Mesenchymal stem cell (in vitro differentiated cells and primary cell): Measurements from ENCODE around the gene ZNF521.

Experiments used
- DNase-seq: peaks from one replicate; pipeline ENCODE4 v3.0.0-alpha.2; 2013
- H2AFZ ChIP-seq: one replicate; pipeline ENCODE4 v1.6.1; 2013; ENCODE audit warnings: low read depth, mild to moderate bottlenecking, control low read depth, inconsistent platforms, low read length, moderate library complexity
- H2AK5ac ChIP-seq: 2 replicates; pipeline ENCODE4 v1.6.1; 2013; ENCODE audit warnings: low read length, moderate library complexity, mild to moderate bottlenecking, inconsistent platforms; ENCODE audit not compliant: severe bottlenecking
- H2BK120ac ChIP-seq: one replicate; pipeline ENCODE4 v1.6.1; 2013; ENCODE audit warnings: low read depth, mild to moderate bottlenecking, inconsistent platforms, low read length, moderate library complexity
- H2BK12ac ChIP-seq, 2 experiments: one replicate each; pipeline ENCODE4 v1.6.1; 2013; ENCODE audit warnings: inconsistent platforms in 2 of 2, low read length in 2 of 2, mild to moderate bottlenecking in 2 of 2, moderate library complexity in 2 of 2, control low read depth in 1 of 2
- H2BK15ac ChIP-seq: one replicate; pipeline ENCODE4 v1.6.1; 2013; ENCODE audit warnings: mild to moderate bottlenecking, low read depth, inconsistent platforms; ENCODE audit not compliant: poor library complexity, severe bottlenecking
- H2BK5ac ChIP-seq: 2 replicates; pipeline ENCODE4 v1.6.1; 2013; ENCODE audit warnings: low read depth, mild to moderate bottlenecking, low read length, control low read depth, inconsistent platforms; ENCODE audit not compliant: poor library complexity, severe bottlenecking
- H3K14ac ChIP-seq, 2 experiments: one replicate each; pipeline ENCODE4 v1.6.1; 2013; ENCODE audit warnings: inconsistent platforms in 2 of 2, low read length in 2 of 2, control low read depth in 1 of 2, mild to moderate bottlenecking in 1 of 2, moderate library complexity in 1 of 2
- H3K18ac ChIP-seq, 2 experiments: one replicate each; pipeline ENCODE4 v1.6.1; 2013; ENCODE audit warnings: inconsistent platforms in 2 of 2, low read length in 2 of 2, control low read depth in 1 of 2, low read depth in 1 of 2, mild to moderate bottlenecking in 1 of 2
- H3K23ac ChIP-seq, 2 experiments: one replicate each; pipeline ENCODE4 v1.6.1; 2013; ENCODE audit warnings: inconsistent platforms in 2 of 2, low read length in 2 of 2, mild to moderate bottlenecking in 2 of 2, moderate library complexity in 2 of 2, control low read depth in 1 of 2
- H3K27ac ChIP-seq: 2 replicates; pipeline ENCODE4 v1.5.1; 2013; ENCODE audit warnings: mild to moderate bottlenecking, moderate library complexity, low read length, control low read depth, inconsistent platforms; ENCODE audit not compliant: poor library complexity, severe bottlenecking
- H3K27me3 ChIP-seq, 2 experiments: 2 replicates each; pipeline versions ENCODE4 v1.6.1 to v1.7.0; 2013; ENCODE audit warnings: low read length in 2 of 2, mild to moderate bottlenecking in 2 of 2, moderate library complexity in 2 of 2, control low read depth in 1 of 2, inconsistent platforms in 1 of 2; ENCODE audit not compliant: control insufficient read depth in 1 of 2, insufficient read depth in 1 of 2
- H3K36me3 ChIP-seq, 2 experiments: 2 replicates each; pipeline versions ENCODE4 v1.6.1 to v1.7.0; 2013; ENCODE audit warnings: low read length in 2 of 2, control low read depth in 1 of 2, inconsistent platforms in 1 of 2, low read depth in 1 of 2, mild to moderate bottlenecking in 1 of 2; ENCODE audit not compliant: insufficient read depth in 2 of 2, control insufficient read depth in 1 of 2
- H3K4ac ChIP-seq, 2 experiments: one replicate each; pipeline ENCODE4 v1.6.1; 2013; ENCODE audit warnings: inconsistent platforms in 2 of 2, low read length in 2 of 2, mild to moderate bottlenecking in 2 of 2, moderate library complexity in 2 of 2, control low read depth in 1 of 2, low read depth in 1 of 2
- H3K4me1 ChIP-seq: 2 replicates; pipeline ENCODE4 v1.6.1; 2013; ENCODE audit warnings: low read depth, low read length, control low read depth; ENCODE audit not compliant: control insufficient read depth, insufficient read depth
- H3K4me2 ChIP-seq: 2 replicates; pipeline ENCODE4 v1.6.1; 2013; ENCODE audit warnings: low read length, mild to moderate bottlenecking, inconsistent platforms; ENCODE audit not compliant: poor library complexity, severe bottlenecking
- H3K4me3 ChIP-seq, 2 experiments: 2 replicates each; pipeline versions ENCODE4 v1.5.1 to v1.7.0; 2013; ENCODE audit warnings: low read length in 2 of 2, mild to moderate bottlenecking in 2 of 2, control low read depth in 1 of 2, low read depth in 1 of 2; ENCODE audit not compliant: insufficient read depth in 1 of 2
- H3K79me1 ChIP-seq: replicated peaks from 2 replicates; pipeline ENCODE4 v1.6.1; 2013; ENCODE audit warnings: mild to moderate bottlenecking, control low read depth, low read length, inconsistent platforms; ENCODE audit not compliant: poor library complexity, severe bottlenecking
- H3K9ac ChIP-seq: 2 replicates; pipeline ENCODE4 v1.7.0; 2013; ENCODE audit warnings: mild to moderate bottlenecking, low read length, moderate library complexity
- H3K9me3 ChIP-seq: 2 replicates; pipeline ENCODE4 v1.7.0; 2013; ENCODE audit warnings: mild to moderate bottlenecking, low read length; ENCODE audit not compliant: control insufficient read depth
- H4K8ac ChIP-seq: one replicate; pipeline ENCODE4 v1.6.1; 2013; ENCODE audit warnings: inconsistent platforms, mild to moderate bottlenecking, low read length, moderate library complexity
- H4K91ac ChIP-seq: one replicate; pipeline ENCODE4 v1.6.1; 2013; ENCODE audit warnings: mild to moderate bottlenecking, low read length, inconsistent platforms
- WGBS: methylation state at CpG from one replicate; pipeline ENCODE4 v1.1.7; 2013; ENCODE audit warnings: mixed read lengths; 5-methylcytosine and 5-hydroxymethylcytosine counted together

Gene ZNF521

DNA sequence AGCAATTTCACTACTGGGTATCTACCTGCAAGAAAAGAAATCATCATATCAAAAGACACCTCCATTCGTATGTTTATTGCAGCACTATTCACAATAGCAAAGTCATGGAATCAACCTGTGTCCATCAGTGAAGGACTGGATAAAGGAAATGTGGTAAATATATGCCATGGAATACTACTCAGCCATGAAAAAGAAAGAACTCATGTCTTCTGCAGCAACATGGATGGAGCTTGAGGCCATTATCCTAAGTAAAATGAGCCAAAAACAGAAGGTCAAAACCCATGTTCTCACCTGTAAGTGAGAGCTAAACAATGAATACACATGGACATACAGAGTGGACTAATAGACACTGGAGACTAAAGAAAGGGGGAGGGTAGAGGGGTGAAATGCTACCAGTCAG, 322.2 kb downstream of the ZNF521 start:
- Histone ChIP-seq H3K4ac (no peak overlapping the region), H3K9ac (no peak overlapping the region), H4K8ac (no peak overlapping the region), H3K27ac (no peak overlapping the region), H3K36me3 (no peaks in the 10 kb centered on the region), H2AK5ac (no peak overlapping the region), H3K4me1 (no peaks in the 10 kb centered on the region), H2BK15ac (no peak overlapping the region), H2BK120ac (no peak overlapping the region), H3K79me1 (no peaks in the 10 kb centered on the region), H3K4me2 (no peak overlapping the region), H3K9me3 (peaks cover 5% of the 10 kb centered on the region), H3K14ac (no peak overlapping the region), H2BK5ac (no peak overlapping the region), H3K18ac (no peak overlapping the region), H3K27me3 (peaks cover 0 to 3% of the 10 kb centered on the region in 2 experiments), H3K23ac (no peak overlapping the region), H2BK12ac (no peak overlapping the region), H4K91ac (no peak overlapping the region), H3K4me3 (no peak overlapping the region), H2AFZ (no peak overlapping the region)
- no peak for DNase-seq
- WGBS: no CpG with 5 or more reads among the region's 1 CpG

- no peaks in the 10 kb centered on the region for H3K79me1 ChIP-seq
- no peak overlapping the region for H3K4ac ChIP-seq
- H2AFZ ChIP-seq: no peak overlapping the region
- H3K27me3 ChIP-seq: no peaks in the 10 kb centered on the region
- H2BK15ac ChIP-seq: no peak overlapping the region
- H2BK12ac ChIP-seq: no peak overlapping the region
- no peak overlapping the region for H2AK5ac ChIP-seq
- no peak overlapping the region for H3K14ac ChIP-seq
- H3K4me3 ChIP-seq: no peak overlapping the region
- no peak overlapping the region for H3K18ac ChIP-seq
- H3K9ac ChIP-seq: no peak overlapping the region
- no peak overlapping the region for H4K91ac ChIP-seq
- DNase-seq: no peak
- H2BK5ac ChIP-seq: no peak overlapping the region
- no peak overlapping the region for H3K23ac ChIP-seq
- no peaks in the 10 kb centered on the region for H3K4me1 ChIP-seq
- no peak overlapping the region for H2BK120ac ChIP-seq
- H4K8ac ChIP-seq: no peak overlapping the region
- H3K27ac ChIP-seq: no peak overlapping the region
- no peaks in the 10 kb centered on the region for H3K36me3 ChIP-seq
- H3K9me3 ChIP-seq: no peaks in the 10 kb centered on the region
- H3K4me2 ChIP-seq: no peak overlapping the region
These were observed 332.0 kb downstream of the ZNF521 start for GRCh38 chr18:25019931-25020330.

DNA sequence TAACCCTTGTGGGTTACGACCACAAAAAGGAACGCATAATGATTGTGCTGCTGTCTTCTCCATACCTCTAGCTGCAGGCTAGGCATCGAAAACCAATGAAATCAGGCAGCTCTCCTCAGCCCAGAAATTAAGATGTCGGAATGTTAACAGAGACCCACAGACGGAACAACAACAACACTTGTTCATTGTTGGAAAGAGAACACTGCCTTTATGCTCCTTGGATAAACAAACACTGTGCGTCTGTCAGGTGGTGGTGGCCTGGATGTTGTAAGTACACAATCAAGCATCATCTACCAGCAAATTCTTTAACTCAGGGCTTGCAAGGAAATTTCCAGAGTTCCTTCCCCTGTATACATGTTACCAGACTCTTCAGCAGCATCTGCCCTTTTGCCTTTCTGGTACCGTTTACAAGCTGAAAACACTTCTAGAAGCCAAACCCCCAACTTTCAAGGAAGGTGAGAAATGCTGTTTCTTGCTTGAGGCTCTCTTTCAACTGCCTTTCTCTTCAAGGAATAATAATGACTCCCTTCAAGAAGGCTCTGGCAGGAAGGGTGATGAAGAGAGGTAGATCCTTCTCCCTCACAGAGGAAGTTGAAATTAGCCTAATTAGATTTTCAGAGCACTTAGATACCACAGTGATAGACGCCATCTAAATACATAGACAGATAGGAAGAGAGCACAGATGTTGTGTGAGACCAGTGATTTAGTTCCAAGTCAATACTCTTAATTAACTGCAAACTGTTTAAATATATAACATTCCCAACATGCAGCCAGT, 332.7 kb downstream of the ZNF521 start:
- no peak overlapping the region for H3K27ac ChIP-seq
- no peak overlapping the region for H2AK5ac ChIP-seq
- no peaks in the 10 kb centered on the region for H3K79me1 ChIP-seq
- no peak overlapping the region for H2BK12ac ChIP-seq
- peak; percentile 3 for DNase-seq
- H3K4me1 ChIP-seq: no peaks in the 10 kb centered on the region
- H3K18ac ChIP-seq: no peak overlapping the region
- H3K9ac ChIP-seq: no peak overlapping the region
- H2BK5ac ChIP-seq: no peak overlapping the region
- no peak overlapping the region for H3K23ac ChIP-seq
- H4K8ac ChIP-seq: peak overlapping the region; percentile 65
- H2BK120ac ChIP-seq: no peak overlapping the region
- no peaks in the 10 kb centered on the region for H3K27me3 ChIP-seq
- no peak overlapping the region for H4K91ac ChIP-seq
- 69% methylated on average over 7 of the region's 8 CpGs for WGBS
- no peak overlapping the region for H3K4me2 ChIP-seq
- no peak overlapping the region for H3K14ac ChIP-seq
- H3K9me3 ChIP-seq: no peaks in the 10 kb centered on the region
- H2AFZ ChIP-seq: no peak overlapping the region
- H3K36me3 ChIP-seq: no peaks in the 10 kb centered on the region
- H3K4ac ChIP-seq: no peak overlapping the region
- no peak overlapping the region for H3K4me3 ChIP-seq
- H2BK15ac ChIP-seq: no peak overlapping the region

GRCh38 chr18:25016666-25017065, 335.3 kb downstream of the ZNF521 start:
- Histone ChIP-seq H3K36me3 (no peaks in the 10 kb centered on the region), H2BK12ac (no peak overlapping the region), H3K27me3 (no peaks in the 10 kb centered on the region), H3K79me1 (no peaks in the 10 kb centered on the region), H3K4me3 (peak overlapping the region in 1 of 2 experiments; percentile 29), H3K9me3 (no peaks in the 10 kb centered on the region), H4K8ac (no peak overlapping the region), H3K9ac (no peak overlapping the region), H2BK15ac (no peak overlapping the region), H2BK120ac (no peak overlapping the region), H3K4me1 (no peaks in the 10 kb centered on the region), H3K18ac (no peak overlapping the region), H2BK5ac (no peak overlapping the region), H2AK5ac (no peak overlapping the region), H3K23ac (no peak overlapping the region), H3K14ac (no peak overlapping the region), H4K91ac (no peak overlapping the region), H3K27ac (no peak overlapping the region), H3K4me2 (no peak overlapping the region), H2AFZ (no peak overlapping the region), H3K4ac (no peak overlapping the region)
- WGBS: 97% methylated on average over 13 of the region's 13 CpGs
- DNase-seq: no peak
